Stomach smooth muscle (tissue), 2 donors: ENCODE results near the gene GNG12.

Experiments
- H3K27ac ChIP-seq: one replicate; pipeline ENCODE4 v1.7.0; 2013; ENCODE audit warnings: mild to moderate bottlenecking, low read length, inconsistent platforms
- H3K27me3 ChIP-seq, 2 donors: one replicate each; pipeline ENCODE4 v1.7.0; 2013; ENCODE audit warnings: low read length in 2 of 2; ENCODE audit not compliant: insufficient read depth in 2 of 2, control insufficient read depth in 1 of 2
- H3K36me3 ChIP-seq, 2 donors: one replicate each; pipeline ENCODE4 v1.7.0; 2013; ENCODE audit warnings: low read length in 2 of 2; ENCODE audit not compliant: control insufficient read depth in 2 of 2, insufficient read depth in 2 of 2
- H3K4me1 ChIP-seq: one replicate; pipeline ENCODE4 v1.7.0; 2013; ENCODE audit warnings: low read length; ENCODE audit not compliant: control insufficient read depth, insufficient read depth
- H3K4me3 ChIP-seq, 2 donors: one replicate each; pipeline ENCODE4 v1.7.0; 2013; ENCODE audit warnings: low read length in 2 of 2
- H3K9ac ChIP-seq, 2 donors: one replicate each; pipeline ENCODE4 v1.7.0; 2013; ENCODE audit warnings: low read length in 2 of 2, mild to moderate bottlenecking in 1 of 2
- H3K9me3 ChIP-seq, 2 donors: one replicate each; pipeline ENCODE4 v1.7.0; 2013; ENCODE audit warnings: low read length in 2 of 2; ENCODE audit not compliant: control insufficient read depth in 2 of 2
- donor health status: healthy.
- donor health status: Pancreatic carcinoma.

The GNG12 gene

DNA sequence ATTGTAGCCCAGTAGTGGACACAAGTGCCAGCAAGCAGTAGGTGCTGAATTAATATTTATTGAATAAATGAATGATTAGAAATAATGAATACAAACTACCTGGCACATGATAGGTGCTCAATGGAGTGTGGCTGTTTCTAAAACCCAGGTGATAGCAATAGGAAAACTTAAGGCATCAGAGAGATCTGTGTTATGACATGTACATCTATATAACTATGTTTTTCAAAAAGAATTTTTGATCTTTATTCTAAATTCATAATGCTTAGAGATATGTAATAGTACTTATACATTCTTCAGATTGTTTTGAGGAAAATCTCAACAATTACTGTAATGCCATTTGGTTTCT lies 143.3 kb downstream of the GNG12 start:
- H3K27ac ChIP-seq = no peak overlapping the region
- no peaks in the 10 kb centered on the region for H3K36me3 ChIP-seq
- H3K9ac ChIP-seq = no peak overlapping the region
- no peaks in the 10 kb centered on the region for H3K9me3 ChIP-seq
- no peak overlapping the region for H3K4me3 ChIP-seq
- H3K27me3 ChIP-seq = no peaks in the 10 kb centered on the region
- H3K4me1 ChIP-seq = peaks cover 4% of the 10 kb centered on the region

DNA sequence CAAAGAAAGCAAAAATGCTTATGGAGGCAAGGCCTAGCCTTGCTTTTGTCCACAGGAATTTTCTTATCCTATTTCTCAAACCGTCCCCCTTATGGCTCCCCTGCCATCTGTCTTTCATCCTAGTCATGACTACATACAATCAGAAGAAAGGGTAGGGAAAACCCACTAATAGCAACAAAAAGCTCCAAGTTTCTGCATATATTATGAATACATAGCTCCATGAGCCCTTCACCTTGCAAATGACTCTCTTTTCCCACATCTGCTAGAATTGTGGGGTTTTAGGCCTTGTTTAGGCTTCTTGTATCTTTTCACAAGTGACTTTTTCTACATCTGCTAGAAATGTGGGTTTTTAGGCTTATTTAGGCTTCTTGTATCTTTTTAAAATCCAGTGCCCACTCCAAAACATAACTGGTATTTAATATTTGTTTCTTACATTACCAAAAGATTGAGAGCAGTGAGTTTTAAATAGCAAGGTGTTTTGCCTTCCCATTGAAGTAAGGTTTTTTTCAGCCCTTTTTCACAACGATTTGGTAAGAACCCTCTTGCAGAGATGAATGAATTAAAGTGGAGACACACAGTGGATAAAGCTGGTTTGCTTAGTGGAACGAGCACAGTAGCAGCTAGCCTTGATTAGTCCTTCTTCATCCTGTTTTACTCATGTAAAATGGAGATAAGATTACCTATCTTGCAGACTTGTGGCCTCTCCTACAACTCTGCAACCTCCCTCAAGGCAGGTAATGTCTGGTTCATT lies 143.8 kb downstream of the GNG12 start:
- H3K36me3 ChIP-seq = no peaks in the 10 kb centered on the region
- no peak overlapping the region for H3K27ac ChIP-seq
- peaks cover 5% of the 10 kb centered on the region for H3K4me1 ChIP-seq
- H3K9me3 ChIP-seq = no peaks in the 10 kb centered on the region
- no peak overlapping the region for H3K4me3 ChIP-seq
- H3K9ac ChIP-seq = no peak overlapping the region
- H3K27me3 ChIP-seq = no peaks in the 10 kb centered on the region

GRCh38 chr1:67688526-67689219 lies 144.6 kb downstream of the GNG12 start:
- H3K27ac ChIP-seq = no peak overlapping the region
- H3K4me3 ChIP-seq = no peak overlapping the region
- H3K36me3 ChIP-seq = no peaks in the 10 kb centered on the region
- no peak overlapping the region for H3K9ac ChIP-seq
- H3K4me1 ChIP-seq = peaks cover 9% of the 10 kb centered on the region
- H3K9me3 ChIP-seq = no peaks in the 10 kb centered on the region
- no peaks in the 10 kb centered on the region for H3K27me3 ChIP-seq

DNA sequence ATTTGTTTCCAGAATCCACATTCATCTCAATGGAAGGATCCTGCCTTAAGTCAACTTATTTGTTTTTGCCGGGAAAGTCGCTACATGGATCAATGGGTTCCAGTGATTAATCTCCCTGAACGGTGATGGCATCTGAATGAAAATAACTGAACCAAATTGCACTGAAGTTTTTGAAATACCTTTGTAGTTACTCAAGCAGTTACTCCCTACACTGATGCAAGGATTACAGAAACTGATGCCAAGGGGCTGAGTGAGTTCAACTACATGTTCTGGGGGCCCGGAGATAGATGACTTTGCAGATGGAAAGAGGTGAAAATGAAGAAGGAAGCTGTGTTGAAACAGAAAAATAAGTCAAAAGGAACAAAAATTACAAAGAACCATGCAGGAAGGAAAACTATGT lies 145.6 kb downstream of the GNG12 start:
- H3K9ac ChIP-seq = no peak overlapping the region
- H3K27ac ChIP-seq = no peak overlapping the region
- no peaks in the 10 kb centered on the region for H3K27me3 ChIP-seq
- no peak overlapping the region for H3K4me3 ChIP-seq
- H3K9me3 ChIP-seq = no peaks in the 10 kb centered on the region
- H3K36me3 ChIP-seq = no peaks in the 10 kb centered on the region
- H3K4me1 ChIP-seq = peaks cover 9% of the 10 kb centered on the region

- Histone ChIP-seq H3K4me1 (peaks cover 9% of the 10 kb centered on the region), H3K36me3 (no peaks in the 10 kb centered on the region), H3K9me3 (no peaks in the 10 kb centered on the region), H3K9ac (peak overlapping the region in 1 of 2 donors; percentile 76), H3K4me3 (peak overlapping the region; percentile 85 to 89), H3K27me3 (no peaks in the 10 kb centered on the region), H3K27ac (peak overlapping the region; percentile 84)
These were observed 146.1 kb downstream of the GNG12 start for GRCh38 chr1:67687198-67687545.

GRCh38 chr1:67686267-67687197 lies 146.7 kb downstream of the GNG12 start:
- Histone ChIP-seq H3K4me1 (peaks cover 9% of the 10 kb centered on the region), H3K27ac (peak overlapping the region; percentile 84), H3K27me3 (no peaks in the 10 kb centered on the region), H3K36me3 (no peaks in the 10 kb centered on the region), H3K9ac (peak overlapping the region; percentile 66 to 76), H3K4me3 (peak overlapping the region; percentile 85 to 89), H3K9me3 (no peaks in the 10 kb centered on the region)

DNA sequence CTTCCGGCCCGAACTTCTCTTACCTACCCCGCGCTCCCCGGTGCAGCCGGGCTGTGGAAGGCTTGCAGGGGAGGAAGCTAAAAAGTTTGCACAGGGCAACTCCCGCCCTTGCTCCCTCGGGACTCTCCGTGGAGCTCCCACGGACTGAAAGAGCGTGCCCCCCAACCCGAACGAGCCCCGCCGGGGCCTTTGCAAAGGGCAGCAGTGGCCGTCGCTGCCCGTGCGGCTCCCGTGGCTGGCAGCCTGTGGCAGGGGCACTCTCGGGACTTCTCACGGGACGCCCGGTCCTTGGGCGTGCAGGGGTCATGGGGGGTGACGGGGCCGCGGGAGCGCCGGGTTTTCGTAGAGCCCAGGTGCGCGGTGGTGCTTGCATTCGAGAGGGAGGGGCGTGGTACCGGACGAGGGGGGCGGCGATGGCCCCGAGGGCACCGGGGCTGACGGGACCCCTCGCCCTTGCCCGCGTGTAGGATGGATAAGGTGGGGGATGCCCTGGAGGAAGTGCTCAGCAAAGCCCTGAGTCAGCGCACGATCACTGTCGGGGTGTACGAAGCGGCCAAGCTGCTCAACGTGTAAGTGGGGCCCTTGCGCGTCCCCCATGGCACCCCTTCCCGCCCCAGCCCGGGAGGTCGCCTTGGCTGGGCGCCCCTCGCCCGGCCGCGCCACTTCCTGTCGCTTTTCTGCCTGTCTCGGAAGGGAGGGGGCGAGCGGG lies 147.6 kb downstream of the GNG12 start:
- Histone ChIP-seq H3K4me3 (peak overlapping the region; percentile 85 to 89), H3K27me3 (no peaks in the 10 kb centered on the region), H3K9me3 (no peaks in the 10 kb centered on the region), H3K4me1 (peaks cover 9% of the 10 kb centered on the region), H3K27ac (peak overlapping the region; percentile 84), H3K36me3 (no peaks in the 10 kb centered on the region), H3K9ac (peak overlapping the region; percentile 66 to 76)

DNA sequence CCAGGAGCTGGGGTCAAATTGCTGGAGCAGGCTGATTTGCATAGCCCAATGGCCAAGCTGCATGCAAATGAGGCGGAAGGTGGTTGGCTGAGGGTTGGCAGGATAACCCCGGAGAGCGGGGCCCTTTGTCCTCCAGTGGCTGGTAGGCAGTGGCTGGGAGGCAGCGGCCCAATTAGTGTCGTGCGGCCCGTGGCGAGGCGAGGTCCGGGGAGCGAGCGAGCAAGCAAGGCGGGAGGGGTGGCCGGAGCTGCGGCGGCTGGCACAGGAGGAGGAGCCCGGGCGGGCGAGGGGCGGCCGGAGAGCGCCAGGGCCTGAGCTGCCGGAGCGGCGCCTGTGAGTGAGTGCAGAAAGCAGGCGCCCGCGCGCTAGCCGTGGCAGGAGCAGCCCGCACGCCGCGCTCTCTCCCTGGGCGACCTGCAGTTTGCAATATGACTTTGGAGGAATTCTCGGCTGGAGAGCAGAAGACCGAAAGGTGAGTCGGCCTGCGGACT lies 148.2 kb downstream of the GNG12 start, which contains the start of gene GADD45A:
Gene GADD45A, plus strand, starts transcription at position 135 of the 491 bp plus-strand sequence. Its CDS starts 294 bp downstream, at position 429.
- Histone ChIP-seq H3K36me3 (no peaks in the 10 kb centered on the region), H3K9ac (peak within 1 kb of the TSS; percentile 66 to 76), H3K9me3 (no peaks in the 10 kb centered on the region), H3K27me3 (no peaks in the 10 kb centered on the region), H3K4me1 (peaks cover 9% of the 10 kb centered on the region), H3K27ac (peak within 1 kb of the TSS; percentile 84), H3K4me3 (peak within 1 kb of the TSS; percentile 85 to 89)

- Histone ChIP-seq H3K27ac (peak overlapping the region; percentile 38), H3K4me1 (peaks cover 9% of the 10 kb centered on the region), H3K9ac (no peak overlapping the region), H3K9me3 (no peaks in the 10 kb centered on the region), H3K36me3 (no peaks in the 10 kb centered on the region), H3K4me3 (peak overlapping the region; percentile 41 to 89), H3K27me3 (no peaks in the 10 kb centered on the region)
These were observed 148.7 kb downstream of the GNG12 start for GRCh38 chr1:67684526-67685066.
